Pancreas (tissue), 10 donors: ENCODE measurements around the gene OGDH. TPM values are rescaled to one million over a fixed set of nuclear protein-coding genes. Genes with fewer than 3 reads are reported as not detected.
A peak's percentile ranks its signal among the peaks of the same experiment; 100 is the strongest.
"Not testable (repeated sequence)": the region's sequence is repeated elsewhere in the genome, so short reads cannot be mapped to it uniquely, and the experiment has no call there.

Experiments
- ATAC-seq, 4 donors: fragments of 200-7000 bp; cut with Tn5 transposase; one replicate each; pipeline versions ENCODE4 v1.8.0 to v1.9.1; 2020; ENCODE audit warnings: mild to moderate bottlenecking in 4 of 4, moderate library complexity in 4 of 4
- DNase-seq, 6 donors: peaks; one replicate each; pipeline ENCODE4 v3.0.0-alpha.2; 2020
- FAIRE-seq: peaks from 2 replicates; lab custom pipeline; 2012; peaks lifted over from hg19 to GRCh38; lab: Jason Lieb, UNC
- H3K27ac ChIP-seq, 4 donors: fragments of 200-600 bp; sonication (generic); 1 replicate in 3 of 4; 2 replicates in 1 of 4; pipeline versions ENCODE4 v1.5.0 to v1.8.0; 2020
- H3K27me3 ChIP-seq, 4 donors: fragments of 200-600 bp; one replicate each; pipeline ENCODE4 v1.8.0; 2021
- H3K36me3 ChIP-seq, 3 donors: fragments of 200-600 bp; sonication (generic) in 1 of 3; one replicate each; pipeline versions ENCODE4 v1.5.0 to v1.8.0; 2020 to 2021
- H3K4me1 ChIP-seq, 3 donors: fragments of 200-600 bp; one replicate each; pipeline ENCODE4 v1.8.0; 2021
- H3K4me3 ChIP-seq, 4 donors: fragments of 200-600 bp; sonication (generic) in 2 of 4; one replicate each; pipeline versions ENCODE4 v1.5.0 to v1.8.0; 2020 to 2021
- H3K9me3 ChIP-seq, 4 donors: fragments of 200-600 bp; one replicate each; pipeline ENCODE4 v1.8.0; 2021
- WGBS, 2 donors: extraction: QIAGEN DNeasy Blood & Tissue Kit; methylation state at CpG; one replicate each; pipeline ENCODE4 v1.1.7; 2013; 5-methylcytosine and 5-hydroxymethylcytosine counted together
- intact Hi-C, 3 donors: fragments of 100-400 bp; cut with DNase I; formaldehyde crosslinking; loops; one replicate each; pipeline versions ENCODE4 v1.11.1 to v1.14.2; 2022
- polyA plus RNA-seq, 2 donors: library from polyadenylated mRNA; stranded (reverse); fragments of 200-250 nt; gene quantifications; one replicate each; pipeline ENCODE4 v1.2.3, GENCODE V29; 2013
- total RNA-seq, 6 donors: library from RNA; stranded (reverse); fragmentation: NEBNext Ultra II Directional in 4 of 6; extraction: Animal tissue kit (Norgen Biotek cat#: 25700) in 4 of 6; gene quantifications; one replicate each; pipeline versions ENCODE4 v1.2.1 to v1.2.4, GENCODE V29; 2021 to 2023
- TF ChIP-seq, protein P1 (sequence below), 4 donors: fragments of 200-600 bp; sonication (generic) in 3 of 4; IDR thresholded peaks; one replicate each; pipeline versions ENCODE4 v1.5.0 to v1.8.0; 2021; ENCODE audit warnings: antibody characterized with exemption in 4 of 4
- donor health status: healthy with polysubstance abuse.
- donor health status: DM: no; HTN: no; CAD: no; lungs with moderate emphysema.
- donor health status: DM: no; HTN: no; CAD: no.
- donor health status: control.
- donor health status: control.
- donor health status: Bipolar disorder and iron deficiency.
- donor health status: DM: yes; HTN: yes; CAD: no.
- donor health status: DM: no; HTN: no; CAD: no.
- donor health status: DM: no; HTN: no; CAD: no.
- donor health status: DM: yes; HTN: yes; CAD: no.

Gene OGDH
- total and polyA plus RNA-seq, 8 donors = 18.4 to 49.2 (median 29.0) TPM

DNA sequence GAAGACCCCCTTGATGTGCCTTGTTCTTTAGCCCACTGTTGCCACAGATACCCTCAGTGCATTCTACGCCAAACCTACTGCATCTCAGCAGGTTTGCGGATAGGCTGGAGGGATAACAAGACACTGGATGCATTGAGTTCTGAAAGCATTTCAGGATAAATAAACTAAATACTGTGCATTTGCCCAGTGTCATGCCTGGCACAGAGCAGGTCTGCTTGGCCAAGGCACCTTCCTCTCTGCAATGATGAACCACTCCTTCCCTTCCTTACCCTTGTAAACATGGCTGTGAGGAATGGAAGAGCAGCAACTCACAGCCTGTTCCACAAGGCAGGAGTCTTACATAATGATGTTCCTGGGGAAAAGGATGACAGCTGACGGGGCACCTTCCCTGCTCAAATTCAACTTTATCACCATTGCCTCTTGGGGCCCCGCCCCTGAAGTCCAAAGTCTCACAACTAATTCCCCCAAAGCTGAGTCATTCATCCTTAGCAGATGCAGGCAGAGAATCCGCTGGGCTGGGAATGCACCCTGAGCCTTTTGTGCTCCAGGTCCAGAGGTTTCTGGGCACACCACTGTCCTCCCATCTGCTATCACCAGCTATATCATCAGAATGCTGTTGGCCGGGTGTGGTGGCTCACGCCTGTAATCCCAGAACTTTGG, 44.3 kb upstream of the OGDH start:
- no peak for FAIRE-seq

DNA sequence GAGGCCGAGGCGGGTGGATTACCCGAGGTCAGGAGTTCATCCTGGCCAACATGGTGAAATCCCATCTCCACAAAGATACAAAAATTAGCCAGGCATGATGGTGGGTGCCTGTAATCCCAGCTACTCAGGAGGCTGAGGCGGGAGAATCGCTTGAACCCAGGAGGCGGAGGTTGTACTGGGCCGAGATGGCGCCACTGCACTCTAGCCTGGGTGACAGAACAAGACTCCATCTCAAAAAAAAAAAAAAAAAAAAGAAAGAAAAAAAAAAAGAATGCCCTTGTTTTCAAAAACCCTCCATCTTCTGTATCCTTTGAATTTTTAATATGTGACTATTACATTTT, 43.8 kb upstream of the OGDH start:
- intact Hi-C loops = loop anchor here in 1 of 3 donors (10.0 kb wide), 1 partner anchor 318 kb away; no protein-coding TSS in a partner anchor
- DNase-seq = not testable (repeated sequence)

More for the DNA sequence above, 44.3 kb upstream of the OGDH start:
- peak in 2 of 4 donors; percentile 19 to 34 for ATAC-seq
- Histone ChIP-seq H3K9me3 (no peaks in the 10 kb centered on the region), H3K4me1 (no peaks in the 10 kb centered on the region), H3K36me3 (peaks cover 0 to 10% (median 4%) of the 10 kb centered on the region in 3 donors), H3K27ac (no peak overlapping the region), H3K27me3 (no peaks in the 10 kb centered on the region), H3K4me3 (no peak overlapping the region)
- intact Hi-C loops = loop anchor here in 1 of 3 donors (10.0 kb wide), 1 partner anchor 317 kb away; no protein-coding TSS in a partner anchor
- TF ChIP-seq, protein P1, sequence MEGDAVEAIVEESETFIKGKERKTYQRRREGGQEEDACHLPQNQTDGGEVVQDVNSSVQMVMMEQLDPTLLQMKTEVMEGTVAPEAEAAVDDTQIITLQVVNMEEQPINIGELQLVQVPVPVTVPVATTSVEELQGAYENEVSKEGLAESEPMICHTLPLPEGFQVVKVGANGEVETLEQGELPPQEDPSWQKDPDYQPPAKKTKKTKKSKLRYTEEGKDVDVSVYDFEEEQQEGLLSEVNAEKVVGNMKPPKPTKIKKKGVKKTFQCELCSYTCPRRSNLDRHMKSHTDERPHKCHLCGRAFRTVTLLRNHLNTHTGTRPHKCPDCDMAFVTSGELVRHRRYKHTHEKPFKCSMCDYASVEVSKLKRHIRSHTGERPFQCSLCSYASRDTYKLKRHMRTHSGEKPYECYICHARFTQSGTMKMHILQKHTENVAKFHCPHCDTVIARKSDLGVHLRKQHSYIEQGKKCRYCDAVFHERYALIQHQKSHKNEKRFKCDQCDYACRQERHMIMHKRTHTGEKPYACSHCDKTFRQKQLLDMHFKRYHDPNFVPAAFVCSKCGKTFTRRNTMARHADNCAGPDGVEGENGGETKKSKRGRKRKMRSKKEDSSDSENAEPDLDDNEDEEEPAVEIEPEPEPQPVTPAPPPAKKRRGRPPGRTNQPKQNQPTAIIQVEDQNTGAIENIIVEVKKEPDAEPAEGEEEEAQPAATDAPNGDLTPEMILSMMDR (IDR thresholded peaks at IDR 0.05) = no peak
- DNase-seq = no peak
- WGBS, 2 donors = 60 to 61% methylated on average over 7 of the region's 7 CpGs

DNA sequence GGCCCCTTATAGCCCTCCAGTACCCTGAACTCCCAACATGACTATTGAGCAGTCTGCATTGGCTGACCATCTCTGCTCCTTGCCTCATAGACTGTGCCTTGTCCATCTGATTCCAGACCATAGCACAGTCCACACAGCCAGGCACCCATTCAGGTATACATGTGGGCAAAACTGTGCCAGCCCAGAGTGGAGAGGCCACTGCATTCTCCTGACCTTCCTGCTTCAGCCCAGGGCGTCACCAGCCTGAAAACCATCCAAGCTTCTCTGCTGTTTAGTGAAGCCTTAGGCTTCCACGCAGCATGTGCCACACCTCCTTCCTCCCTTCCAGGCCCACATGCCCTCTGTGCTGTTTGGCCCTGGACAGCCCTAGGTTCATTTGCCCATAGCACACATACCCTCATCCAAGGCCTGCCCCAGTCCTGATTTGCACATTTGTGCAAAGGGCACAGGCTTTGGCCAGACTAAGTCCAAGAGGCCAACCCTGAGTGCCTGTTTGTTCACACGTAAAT, 43.2 kb upstream of the OGDH start:
- TF ChIP-seq, protein P1 (IDR thresholded peaks at IDR 0.05) = no peak
- H3K27me3 ChIP-seq = no peaks in the 10 kb centered on the region
- no peak overlapping the region for H3K27ac ChIP-seq
- no peak overlapping the region for H3K4me3 ChIP-seq
- H3K4me1 ChIP-seq = no peaks in the 10 kb centered on the region
- WGBS, 2 donors = 84 to 86% methylated on average over 3 of the region's 3 CpGs
- intact Hi-C loops = loop anchor here in 1 of 3 donors (10.0 kb wide), 1 partner anchor 318 kb away; no protein-coding TSS in a partner anchor
- ATAC-seq = no peak
- no peaks in the 10 kb centered on the region for H3K9me3 ChIP-seq
- H3K36me3 ChIP-seq = peaks cover 7 to 22% (median 15%) of the 10 kb centered on the region in 3 donors
- FAIRE-seq = no peak
- DNase-seq = no peak

More for the DNA sequence above, 43.8 kb upstream of the OGDH start:
- not testable (repeated sequence) for H3K4me3 ChIP-seq, FAIRE-seq, H3K27me3 ChIP-seq, ATAC-seq, H3K9me3 ChIP-seq, H3K4me1 ChIP-seq, H3K27ac ChIP-seq
- H3K36me3 ChIP-seq = peaks cover 4 to 15% (median 9%) of the 10 kb centered on the region in 3 donors
- 85 to 95% methylated on average over 8 of the region's 8 CpGs for WGBS, 2 donors

DNA sequence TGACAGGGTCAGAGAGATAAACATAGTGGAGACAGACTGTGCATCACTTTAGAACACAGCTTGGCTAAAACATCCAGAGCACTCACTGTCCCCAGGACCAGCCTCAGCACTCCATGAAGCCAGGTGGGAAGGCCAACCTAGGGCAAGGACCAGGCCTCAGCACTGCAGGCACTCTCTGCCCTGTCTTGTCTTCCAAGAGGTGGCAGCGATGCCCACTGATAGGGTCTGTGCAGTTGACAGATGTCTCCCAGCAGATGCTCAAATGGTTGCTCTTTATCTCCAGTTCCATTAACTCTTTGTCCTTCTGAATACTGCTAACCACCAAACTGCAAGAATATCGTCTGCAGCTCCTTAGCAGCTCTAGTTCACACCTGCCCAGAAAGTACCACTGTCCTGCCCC, 41.8 kb upstream of the OGDH start:
- intact Hi-C loops = loop anchor here in 1 of 3 donors (10.0 kb wide), 1 partner anchor 320 kb away; no protein-coding TSS in a partner anchor
- H3K4me1 ChIP-seq = no peaks in the 10 kb centered on the region
- FAIRE-seq (no peak), DNase-seq (no peak), ATAC-seq (no peak)
- H3K4me3 ChIP-seq = no peak overlapping the region
- no peak overlapping the region for H3K27ac ChIP-seq
- H3K27me3 ChIP-seq = no peaks in the 10 kb centered on the region
- no peaks in the 10 kb centered on the region for H3K9me3 ChIP-seq
- H3K36me3 ChIP-seq = peaks cover 12 to 35% (median 29%) of the 10 kb centered on the region in 3 donors
- TF ChIP-seq, protein P1 (IDR thresholded peaks at IDR 0.05) = no peak
- 91 to 96% methylated on average over 2 of the region's 2 CpGs for WGBS, 2 donors

DNA sequence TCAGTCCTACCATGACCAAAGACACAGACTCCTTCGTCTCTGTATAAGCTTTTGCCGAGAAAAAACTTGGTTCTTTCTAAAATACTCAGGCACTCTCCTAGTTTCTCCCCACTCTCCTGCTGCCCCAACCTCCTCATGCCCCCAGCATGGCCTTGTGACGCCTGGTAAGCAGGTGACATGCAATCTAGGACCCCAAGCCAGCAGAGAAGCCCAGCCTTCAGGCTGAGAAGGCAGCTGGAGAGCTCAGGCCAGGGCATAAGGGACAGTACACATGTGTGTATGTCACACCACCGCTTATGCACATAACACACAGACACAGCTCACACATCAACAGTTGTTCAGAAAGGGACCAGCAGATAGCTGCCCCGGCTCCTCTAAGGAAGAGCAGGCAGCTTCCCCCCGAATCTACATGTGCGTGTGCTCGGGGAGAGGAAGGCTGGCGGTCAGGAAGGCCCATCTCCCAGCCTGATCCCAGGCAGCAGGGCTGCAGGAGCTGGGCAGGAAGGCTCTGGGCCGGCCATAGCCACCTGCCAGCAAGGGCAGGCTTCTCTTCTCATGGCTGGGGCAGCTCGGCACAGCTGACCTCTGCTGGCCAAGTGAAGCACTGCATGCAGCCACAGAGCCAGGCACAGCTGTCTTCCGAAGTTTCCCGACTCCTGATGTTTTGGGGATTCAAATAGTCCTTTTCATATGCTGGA, 41.2 kb upstream of the OGDH start:
- H3K27me3 ChIP-seq = no peaks in the 10 kb centered on the region
- 54 to 57% methylated on average over 13 of the region's 13 CpGs for WGBS, 2 donors
- intact Hi-C loops = loop anchor here in 1 of 3 donors (10.0 kb wide), 1 partner anchor 320 kb away; no protein-coding TSS in a partner anchor
- no peak overlapping the region for H3K27ac ChIP-seq
- H3K36me3 ChIP-seq = peaks cover 17 to 42% (median 35%) of the 10 kb centered on the region in 3 donors
- TF ChIP-seq, protein P1 (IDR thresholded peaks at IDR 0.05) = peak; percentile 95 to 98 (median 97)
- no peaks in the 10 kb centered on the region for H3K4me1 ChIP-seq
- H3K4me3 ChIP-seq = no peak overlapping the region
- no peak for FAIRE-seq
- peak; percentile 82 to 98 (median 92) for ATAC-seq
- peak in 5 of 6 donors; percentile 48 to 89 (median 78) for DNase-seq
- H3K9me3 ChIP-seq = no peaks in the 10 kb centered on the region
